HG02885 (cell line): ENCODE results near the gene PLEKHG3.

Experiments
- ATAC-seq: cut with Tn5 transposase; IDR thresholded peaks from one replicate; pipeline ENCODE4 v1.9.1; 2021; ENCODE audit warnings: mild to moderate bottlenecking; ENCODE audit not compliant: unreplicated experiment, poor library complexity

The PLEKHG3 gene

GRCh38 chr14:64738281-64738804, 34.1 kb downstream of the PLEKHG3 start:
- ATAC-seq, result no peak

- ATAC-seq, result no peak
Measured at GRCh38 chr14:64741200-64741599, 37.0 kb downstream of the PLEKHG3 start.

- no peak for ATAC-seq
Measured at GRCh38 chr14:64741961-64742360, 37.7 kb downstream of the PLEKHG3 start.

DNA sequence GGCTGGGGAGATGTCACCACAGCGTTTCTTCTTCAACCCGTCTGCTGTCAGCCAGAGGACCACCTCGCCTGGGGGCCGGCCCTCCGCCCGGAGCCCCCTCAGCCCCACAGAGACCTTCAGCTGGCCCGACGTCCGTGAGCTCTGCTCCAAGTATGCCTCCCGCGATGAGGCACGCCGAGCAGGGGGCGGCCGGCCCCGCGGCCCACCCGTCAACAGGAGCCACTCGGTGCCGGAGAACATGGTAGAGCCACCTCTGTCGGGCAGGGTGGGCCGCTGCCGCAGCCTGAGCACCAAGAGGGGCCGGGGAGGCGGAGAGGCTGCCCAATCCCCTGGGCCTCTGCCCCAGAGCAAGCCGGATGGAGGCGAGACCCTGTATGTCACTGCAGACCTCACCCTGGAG, 38.8 kb downstream of the PLEKHG3 start:
- ATAC-seq, result no peak

- ATAC-seq, result no peak
Measured at GRCh38 chr14:64745511-64746091, 41.4 kb downstream of the PLEKHG3 start.

- ATAC-seq, result no peak
Measured at GRCh38 chr14:64746298-64747250, 42.4 kb downstream of the PLEKHG3 start.

- no peak for ATAC-seq
Measured at GRCh38 chr14:64747327-64747726, 43.1 kb downstream of the PLEKHG3 start.

- no peak for ATAC-seq
Measured at GRCh38 chr14:64748521-64748920, 44.3 kb downstream of the PLEKHG3 start.

- ATAC-seq, result no peak
Measured at GRCh38 chr14:64748995-64749714, 44.9 kb downstream of the PLEKHG3 start.

DNA sequence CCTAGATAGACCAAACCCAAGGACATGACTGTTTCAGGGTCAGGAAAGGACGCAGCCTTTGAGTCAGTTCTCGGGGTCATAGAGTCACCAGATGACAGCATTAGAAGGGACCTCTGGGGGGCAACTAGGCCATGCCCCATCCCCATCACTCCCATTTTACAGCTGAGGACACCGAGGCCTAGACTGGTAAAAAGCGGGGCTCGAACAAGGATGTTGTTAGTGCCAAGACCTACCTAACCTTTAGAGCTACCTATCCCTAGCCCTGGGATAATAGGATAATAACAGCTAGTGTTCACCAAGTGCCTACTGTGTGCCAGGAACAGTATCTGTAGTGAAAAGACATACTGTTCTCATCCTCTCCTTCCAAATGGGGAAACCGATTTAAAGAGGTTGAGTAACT, 48.7 kb downstream of the PLEKHG3 start:
- ATAC-seq, result no peak

- no peak for ATAC-seq
Measured at GRCh38 chr14:64753374-64753773, 49.1 kb downstream of the PLEKHG3 start.

DNA sequence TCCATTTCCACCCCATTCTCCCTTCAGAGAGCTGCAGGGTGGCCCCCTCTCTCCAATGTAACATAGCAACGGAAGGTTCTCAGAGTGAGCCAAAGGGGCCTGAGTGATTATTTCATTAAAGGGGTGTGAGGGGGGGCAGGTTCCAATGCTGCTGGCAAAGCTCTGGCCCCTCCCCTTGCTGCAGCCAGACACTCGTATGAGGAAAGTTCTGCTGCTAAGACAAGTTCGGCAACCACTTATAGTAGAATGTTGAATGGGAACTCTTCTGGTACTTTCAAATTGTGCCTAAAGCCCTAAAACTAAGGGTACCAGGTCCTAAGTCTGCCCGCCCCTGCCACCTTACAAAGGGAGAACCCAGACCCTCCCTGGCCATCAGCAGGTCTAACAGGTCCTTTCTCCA, 49.8 kb downstream of the PLEKHG3 start:
- no peak for ATAC-seq

DNA sequence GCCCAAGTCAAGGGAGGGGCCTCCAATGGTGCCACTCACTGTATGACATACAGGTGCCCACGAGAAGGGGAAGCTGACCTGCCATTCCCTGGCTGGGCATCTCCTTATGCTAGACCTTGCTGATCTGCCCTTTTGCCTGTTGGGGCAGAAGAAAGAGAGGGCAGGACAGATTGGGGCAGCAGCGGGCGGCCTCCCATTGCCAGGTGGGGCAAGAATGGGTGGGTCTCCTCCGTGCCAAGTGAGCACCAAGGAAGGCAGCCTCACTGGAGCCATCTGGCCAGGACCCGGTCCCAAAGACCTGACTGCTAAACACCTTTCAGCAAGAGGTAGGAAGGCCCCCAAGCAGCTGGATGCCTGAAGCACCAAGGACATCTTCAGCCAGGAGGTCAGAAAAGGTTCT, 50.5 kb downstream of the PLEKHG3 start:
- no peak for ATAC-seq

DNA sequence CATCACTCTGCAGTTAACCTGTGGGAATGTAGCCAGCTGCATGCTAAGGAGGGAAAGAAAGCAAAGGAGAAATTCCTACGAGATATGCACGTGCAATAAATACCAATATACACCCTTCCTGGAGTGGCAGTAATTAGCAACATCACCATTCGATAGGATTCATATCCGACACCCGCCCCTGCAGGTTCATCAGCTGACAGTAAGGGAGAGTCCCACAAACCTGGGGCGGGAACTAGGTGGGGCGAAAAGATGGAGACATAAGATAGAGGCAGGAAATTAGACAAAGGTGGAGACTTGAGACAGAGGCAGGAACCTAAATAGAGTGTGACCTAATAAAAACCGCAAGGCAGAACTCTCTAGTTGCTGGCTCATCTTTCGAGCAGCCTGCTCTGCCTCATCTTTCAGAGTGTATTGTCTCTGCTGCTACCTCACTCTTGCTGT, 51.6 kb downstream of the PLEKHG3 start:
- ATAC-seq, result no peak

- ATAC-seq, result no peak
Measured at GRCh38 chr14:64756712-64757111, 52.5 kb downstream of the PLEKHG3 start.

GRCh38 chr14:64757601-64758000, 53.4 kb downstream of the PLEKHG3 start:
- ATAC-seq, result no peak

DNA sequence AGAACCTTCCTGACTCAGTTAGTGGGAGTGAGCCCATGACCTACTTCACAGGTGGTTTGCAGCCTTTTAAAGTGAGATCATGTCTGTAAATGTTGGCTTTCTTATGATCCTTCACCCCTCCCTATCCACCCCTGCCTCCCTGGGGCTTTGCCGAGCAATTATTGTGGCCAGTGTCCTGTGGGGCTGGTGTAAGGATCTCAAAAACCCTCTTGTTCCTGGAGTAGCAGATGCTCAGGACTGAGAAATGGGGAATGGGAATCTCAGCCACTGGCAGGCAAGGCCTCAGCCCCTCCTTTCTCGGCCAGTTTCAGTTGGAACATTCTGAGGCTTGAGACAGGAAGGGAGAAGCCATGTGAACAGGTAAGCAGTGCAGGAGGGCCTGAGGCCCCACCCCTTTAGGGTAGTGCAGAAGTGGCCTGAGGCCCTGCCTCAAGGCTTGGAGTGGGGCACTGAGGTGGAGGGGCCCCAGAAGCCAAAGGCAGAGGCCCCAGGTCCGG, 53.8 kb downstream of the PLEKHG3 start:
- ATAC-seq, result no peak

- ATAC-seq, result no peak
Measured at GRCh38 chr14:64758691-64759554, 54.7 kb downstream of the PLEKHG3 start.

DNA sequence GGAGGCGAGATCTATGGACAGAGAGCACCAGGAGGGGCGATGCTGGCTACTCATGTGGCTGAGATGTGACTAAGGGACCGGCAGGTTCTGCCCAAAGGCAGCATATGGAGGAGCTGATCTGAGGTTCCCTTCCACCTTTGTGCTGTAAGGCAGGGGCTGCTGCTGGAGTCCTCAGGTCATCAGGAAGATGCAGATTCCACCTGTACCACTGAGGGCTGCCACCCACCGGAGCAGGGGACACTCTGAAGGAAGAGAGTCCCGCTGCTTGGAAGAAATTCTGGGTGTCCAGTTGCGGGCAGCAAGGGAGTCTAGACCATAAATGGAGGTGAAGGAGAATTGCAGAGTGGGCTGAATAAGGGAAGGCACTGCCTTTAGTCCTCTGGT, 55.3 kb downstream of the PLEKHG3 start:
- ATAC-seq, result no peak
